ENCODE data around the gene FSTL3. TPM values are rescaled to one million over a fixed set of nuclear protein-coding genes. Genes with fewer than 3 reads are reported as not detected.
"Not testable (repeated sequence)": the region's sequence is repeated elsewhere in the genome, so short reads cannot be mapped to it uniquely, and the experiment has no call there.

The FSTL3 gene
- total RNA-seq, 4 donors from 2014 or later, result 582 to 977 (median 642) TPM

GRCh38 chr19:690203-690602 lies 14.0 kb downstream of the FSTL3 start:
- Histone ChIP-seq H3K4me1 (peaks cover 0 to 6% (median 0%) of the 10 kb centered on the region in 4 donors), H3K27me3 (peaks cover 0 to 6% of the 10 kb centered on the region in 2 donors), H3K4me3 (no peak overlapping the region), H3K36me3 (no peaks in the 10 kb centered on the region), H3K9me3 (no peaks in the 10 kb centered on the region), H3K27ac (no peak overlapping the region)
- TF ChIP-seq EP300 (IDR thresholded peaks at IDR 0.05) (no peak), POLR2A (IDR thresholded peaks at IDR 0.05) (no peak), CTCF (IDR thresholded peaks at IDR 0.05) (no peak)
- no peak for DNase-seq (ENCODE audit: low spot score in 2 of 2)
- 64 to 66% methylated on average over 17 to 18 of the region's 18 CpGs for WGBS, 2 donors

GRCh38 chr19:694481-695351 lies 18.5 kb downstream of the FSTL3 start:
- no peaks in the 10 kb centered on the region for H3K36me3 ChIP-seq
- H3K4me3 ChIP-seq, result no peak overlapping the region
- H3K27me3 ChIP-seq, result peaks cover 0 to 20% of the 10 kb centered on the region in 2 donors
- no peak for DNase-seq (ENCODE audit: low spot score in 2 of 2)
- TF ChIP-seq CTCF (IDR thresholded peaks at IDR 0.05) (no peak), EP300 (IDR thresholded peaks at IDR 0.05) (no peak), POLR2A (IDR thresholded peaks at IDR 0.05) (no peak)
- WGBS, 2 donors, result 43 to 47% methylated on average over 34 to 36 of the region's 41 CpGs
- H3K27ac ChIP-seq, result no peak overlapping the region
- no peaks in the 10 kb centered on the region for H3K4me1 ChIP-seq
- H3K9me3 ChIP-seq, result no peaks in the 10 kb centered on the region

GRCh38 chr19:695352-695949 lies 19.3 kb downstream of the FSTL3 start, which contains the start of gene PRSS57:
Gene PRSS57 (minus strand): TSS chr19:695452. CDS start chr19:695430, 22 bp downstream.
- Histone ChIP-seq H3K27ac (no peak within 1 kb of the TSS), H3K27me3 (peaks cover 0 to 20% of the 10 kb centered on the region in 2 donors), H3K4me1 (no peaks in the 10 kb centered on the region), H3K9me3 (no peaks in the 10 kb centered on the region), H3K36me3 (no peaks in the 10 kb centered on the region), H3K4me3 (no peak within 1 kb of the TSS)
- WGBS, 2 donors, result 54 to 65% methylated on average over 14 to 29 of the region's 31 CpGs
- TF ChIP-seq POLR2A (IDR thresholded peaks at IDR 0.05), result no peak
- TF ChIP-seq EP300 (IDR thresholded peaks at IDR 0.05), result no peak
- TF ChIP-seq CTCF (IDR thresholded peaks at IDR 0.05), result no peak
- no peak for DNase-seq (ENCODE audit: low spot score in 2 of 2)

GRCh38 chr19:698529-698928 lies 22.3 kb downstream of the FSTL3 start:
- not testable (repeated sequence) for H3K4me3 ChIP-seq; DNase-seq (ENCODE audit: low spot score in 2 of 2); H3K36me3 ChIP-seq; H3K4me1 ChIP-seq; H3K9me3 ChIP-seq; H3K27ac ChIP-seq
- H3K27me3 ChIP-seq, result peaks cover 0 to 20% of the 10 kb centered on the region in 2 donors
- WGBS, 2 donors, result 90 to 92% methylated on average over 12 to 15 of the region's 15 CpGs

- WGBS, 2 donors, result 72 to 80% methylated on average over 14 of the region's 14 CpGs
These were observed 23.7 kb downstream of the FSTL3 start for GRCh38 chr19:699885-700284.

GRCh38 chr19:702847-703246 lies 26.7 kb downstream of the FSTL3 start:
- not testable (repeated sequence) for H3K36me3 ChIP-seq; DNase-seq (ENCODE audit: low spot score in 2 of 2); H3K27me3 ChIP-seq; H3K27ac ChIP-seq; H3K4me3 ChIP-seq; H3K9me3 ChIP-seq
- 83 to 84% methylated on average over 6 of the region's 6 CpGs for WGBS, 2 donors
- H3K4me1 ChIP-seq, result peaks cover 0 to 16% (median 2%) of the 10 kb centered on the region in 4 donors

More at GRCh38 chr19:699885-700284, 23.7 kb downstream of the FSTL3 start:
- not testable (repeated sequence) for H3K4me3 ChIP-seq; H3K9me3 ChIP-seq; DNase-seq (ENCODE audit: low spot score in 2 of 2); H3K36me3 ChIP-seq; H3K27ac ChIP-seq
- Histone ChIP-seq H3K4me1 (peaks cover 0 to 13% (median 2%) of the 10 kb centered on the region in 4 donors), H3K27me3 (peaks cover 0 to 17% of the 10 kb centered on the region in 2 donors)

Measured in tibial nerve (tissue), 4 donors.